Measurements from ENCODE around the gene DPEP2.
"Not testable (repeated sequence)": the region's sequence is repeated elsewhere in the genome, so short reads cannot be mapped to it uniquely, and the experiment has no call there.

The DPEP2 gene

GRCh38 chr16:67979955-67980678 is 19.2 kb downstream of the DPEP2 start, which contains the start of gene DPEP3:
DPEP3 (minus strand) TSS chr16:67980499; CDS start chr16:67980380, 119 bp downstream.
- TF ChIP-seq, protein P1, sequence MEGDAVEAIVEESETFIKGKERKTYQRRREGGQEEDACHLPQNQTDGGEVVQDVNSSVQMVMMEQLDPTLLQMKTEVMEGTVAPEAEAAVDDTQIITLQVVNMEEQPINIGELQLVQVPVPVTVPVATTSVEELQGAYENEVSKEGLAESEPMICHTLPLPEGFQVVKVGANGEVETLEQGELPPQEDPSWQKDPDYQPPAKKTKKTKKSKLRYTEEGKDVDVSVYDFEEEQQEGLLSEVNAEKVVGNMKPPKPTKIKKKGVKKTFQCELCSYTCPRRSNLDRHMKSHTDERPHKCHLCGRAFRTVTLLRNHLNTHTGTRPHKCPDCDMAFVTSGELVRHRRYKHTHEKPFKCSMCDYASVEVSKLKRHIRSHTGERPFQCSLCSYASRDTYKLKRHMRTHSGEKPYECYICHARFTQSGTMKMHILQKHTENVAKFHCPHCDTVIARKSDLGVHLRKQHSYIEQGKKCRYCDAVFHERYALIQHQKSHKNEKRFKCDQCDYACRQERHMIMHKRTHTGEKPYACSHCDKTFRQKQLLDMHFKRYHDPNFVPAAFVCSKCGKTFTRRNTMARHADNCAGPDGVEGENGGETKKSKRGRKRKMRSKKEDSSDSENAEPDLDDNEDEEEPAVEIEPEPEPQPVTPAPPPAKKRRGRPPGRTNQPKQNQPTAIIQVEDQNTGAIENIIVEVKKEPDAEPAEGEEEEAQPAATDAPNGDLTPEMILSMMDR (IDR thresholded peaks at IDR 0.05; ENCODE audit: low read depth, low read length): peak; percentile 15
- DNase-seq (ENCODE audit: extremely low read depth, low read depth): no peak

GRCh38 chr16:67977469-67978227 is 21.6 kb downstream of the DPEP2 start:
- DNase-seq (ENCODE audit: extremely low read depth, low read depth): no peak
- TF ChIP-seq, protein P1 (IDR thresholded peaks at IDR 0.05; ENCODE audit: low read depth, low read length): no peak

DNA sequence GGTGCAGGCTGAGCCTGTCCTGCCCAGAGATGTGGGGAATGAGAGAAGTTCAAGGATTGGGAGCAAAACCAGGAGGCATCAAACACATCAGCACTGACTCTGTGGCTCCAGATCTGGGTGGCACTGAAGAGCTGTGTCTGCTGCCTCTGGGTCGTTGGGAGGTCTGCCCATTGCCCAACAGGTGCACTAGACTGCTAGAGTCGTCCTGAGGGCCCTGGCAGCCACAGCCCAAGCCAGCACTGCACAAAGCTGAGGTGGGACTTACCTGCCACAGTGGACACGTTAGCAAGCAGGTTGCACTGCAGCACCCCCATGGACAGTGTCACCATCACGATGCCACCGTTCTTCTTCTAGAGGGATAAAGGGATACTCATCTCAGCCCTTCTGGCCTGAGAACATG is 22.3 kb downstream of the DPEP2 start:
- no peak for DNase-seq (ENCODE audit: extremely low read depth, low read depth)
- TF ChIP-seq, protein P1 (IDR thresholded peaks at IDR 0.05; ENCODE audit: low read depth, low read length): no peak

- TF ChIP-seq, protein P1 (IDR thresholded peaks at IDR 0.05; ENCODE audit: low read depth, low read length): no peak
- DNase-seq (ENCODE audit: extremely low read depth, low read depth): no peak
Measured at GRCh38 chr16:67976205-67976604, 23.1 kb downstream of the DPEP2 start.

DNA sequence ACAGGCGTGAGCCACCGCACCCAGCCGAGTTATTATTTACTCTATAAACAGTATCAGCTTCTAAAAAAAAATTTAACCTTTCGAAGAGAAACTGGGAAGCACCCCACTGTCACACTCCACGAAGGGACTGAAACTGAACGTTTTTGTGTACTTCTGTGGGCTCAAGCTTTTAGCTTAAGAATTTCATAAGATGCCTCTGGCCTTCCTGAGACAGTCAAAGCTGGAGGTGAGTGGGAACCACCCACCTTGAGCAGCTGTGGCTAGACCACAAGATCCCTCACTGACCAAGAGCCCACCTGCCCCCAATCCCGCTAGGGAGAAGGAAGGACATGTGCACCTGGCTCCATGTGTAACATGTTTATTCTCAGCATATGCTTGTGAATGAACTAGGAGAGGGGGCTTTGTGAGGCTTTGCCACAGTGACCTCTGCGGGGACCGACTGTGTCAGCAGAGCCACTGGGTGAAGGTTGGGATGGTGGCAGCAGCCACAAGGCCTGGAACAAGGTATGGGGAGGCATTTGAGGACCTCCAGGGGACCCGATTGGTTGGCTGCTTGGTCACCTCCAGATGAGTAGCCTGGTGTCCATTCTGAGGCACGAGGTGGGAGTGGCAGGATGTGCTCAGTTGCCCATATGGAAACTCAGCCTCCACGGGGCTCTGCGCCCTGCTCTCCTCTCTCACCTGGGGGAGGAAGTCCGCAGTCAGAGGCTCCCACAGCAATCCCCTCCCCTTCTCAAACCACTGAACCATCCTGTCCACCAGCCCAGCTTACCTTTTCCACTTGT is 23.8 kb downstream of the DPEP2 start:
- TF ChIP-seq, protein P1 (IDR thresholded peaks at IDR 0.05; ENCODE audit: low read depth, low read length): no peak
- DNase-seq (ENCODE audit: extremely low read depth, low read depth): no peak

DNA sequence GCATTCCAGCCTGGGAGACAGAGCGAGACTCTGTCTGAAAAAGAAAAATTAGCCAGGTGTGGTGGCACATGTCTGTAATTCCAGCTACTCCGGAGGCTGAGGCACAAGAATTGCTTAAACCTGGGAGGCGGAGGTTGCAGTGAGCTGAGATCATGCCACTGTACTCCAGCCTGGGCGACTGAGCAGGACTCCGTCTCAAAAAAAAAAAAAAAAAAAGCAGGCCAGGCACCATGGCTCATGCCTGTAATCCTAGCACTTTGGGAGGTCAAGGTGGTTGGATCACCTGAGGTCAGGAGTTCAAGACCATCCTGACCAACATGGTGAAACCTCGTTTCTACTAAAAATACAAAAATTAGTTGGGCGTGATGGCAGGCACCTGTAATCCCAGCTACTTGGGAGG is 27.0 kb downstream of the DPEP2 start:
- DNase-seq (ENCODE audit: extremely low read depth, low read depth): not testable (repeated sequence)

- TF ChIP-seq, protein P1 (IDR thresholded peaks at IDR 0.05; ENCODE audit: low read depth, low read length): no peak
- DNase-seq (ENCODE audit: extremely low read depth, low read depth): no peak
Measured at GRCh38 chr16:67971111-67971510, 28.2 kb downstream of the DPEP2 start.
